Left lobe of liver (tissue), 2 donors: ENCODE measurements around the gene DNAH9. TPM values are rescaled to one million over a fixed set of nuclear protein-coding genes. Genes with fewer than 3 reads are reported as not detected.
"Not testable (repeated sequence)": the region's sequence is repeated elsewhere in the genome, so short reads cannot be mapped to it uniquely, and the experiment has no call there.

Experiments
- ATAC-seq: fragments of 200-7000 bp; cut with Tn5 transposase; one replicate; pipeline ENCODE4 v1.9.1; 2020; ENCODE audit warnings: mild to moderate bottlenecking, moderate library complexity
- DNase-seq: peaks from one replicate; pipeline ENCODE4 v3.0.0-alpha.2; 2020; ENCODE audit warnings: low spot score
- total RNA-seq: library from RNA; stranded (reverse); gene quantifications from one replicate; pipeline ENCODE4 v1.2.1, GENCODE V29; 2021
- donor health status: DM: no; HTN: no; CAD: no; lungs with moderate emphysema.
- donor health status: DM: no; HTN: yes; CAD: no.

Gene DNAH9
- total RNA-seq, 1 donor from 2014 or later, result 0.20 TPM

DNA sequence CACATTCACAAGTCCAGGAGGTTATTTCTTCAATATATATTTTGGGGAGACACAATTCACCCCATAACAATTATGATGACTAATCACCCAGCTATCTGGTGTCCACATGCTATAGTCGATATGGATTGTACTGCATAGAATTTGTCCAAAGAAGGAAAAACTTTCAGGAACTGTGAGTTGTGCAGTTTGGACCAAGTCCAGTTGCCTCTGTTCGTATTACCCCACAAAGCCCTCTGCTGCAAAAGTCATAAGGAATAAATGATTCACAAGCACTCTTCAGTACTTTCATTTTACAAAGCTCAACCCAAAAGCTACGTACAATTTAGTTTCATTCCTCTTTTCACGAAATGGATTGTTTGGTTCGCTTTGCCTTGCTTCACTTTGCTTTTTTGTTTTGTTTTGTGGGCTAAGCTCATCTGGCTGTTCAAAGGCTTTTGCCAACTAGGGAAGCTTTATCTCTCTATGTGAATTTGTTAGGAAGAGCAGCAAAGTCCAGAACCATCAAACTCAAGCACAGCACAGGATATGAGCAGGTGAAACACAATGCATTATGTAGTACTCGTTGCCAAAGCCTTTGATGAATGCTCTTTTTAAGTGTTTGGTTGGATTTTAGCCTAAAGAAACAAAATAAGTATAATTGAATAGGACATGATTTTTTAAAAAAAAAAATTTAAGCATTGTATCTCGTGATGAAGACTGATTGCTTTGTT lies 300.4 kb downstream of the DNAH9 start:
- DNase-seq (no peak), ATAC-seq (no peak)

DNA sequence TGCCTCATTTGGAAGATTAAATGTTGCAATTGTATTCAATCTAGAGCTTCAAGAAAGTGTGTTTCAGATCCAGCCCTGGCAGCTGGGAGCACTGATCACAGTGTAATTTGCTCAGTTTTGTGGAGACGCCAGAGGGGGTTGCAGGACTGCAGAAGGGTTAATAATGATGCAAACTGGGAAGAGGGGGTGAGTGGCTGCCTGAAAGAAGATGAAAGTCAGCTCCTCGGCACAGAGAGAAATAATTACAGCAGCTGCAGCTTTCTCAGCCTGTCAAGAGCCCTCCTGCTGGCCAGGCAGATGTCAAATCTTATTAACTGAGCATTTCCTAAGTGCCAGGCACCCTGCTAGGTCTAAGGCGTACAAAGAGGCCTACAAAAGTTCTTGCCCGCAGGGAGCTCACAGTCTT lies 301.3 kb downstream of the DNAH9 start:
- DNase-seq (no peak), ATAC-seq (no peak)

DNA sequence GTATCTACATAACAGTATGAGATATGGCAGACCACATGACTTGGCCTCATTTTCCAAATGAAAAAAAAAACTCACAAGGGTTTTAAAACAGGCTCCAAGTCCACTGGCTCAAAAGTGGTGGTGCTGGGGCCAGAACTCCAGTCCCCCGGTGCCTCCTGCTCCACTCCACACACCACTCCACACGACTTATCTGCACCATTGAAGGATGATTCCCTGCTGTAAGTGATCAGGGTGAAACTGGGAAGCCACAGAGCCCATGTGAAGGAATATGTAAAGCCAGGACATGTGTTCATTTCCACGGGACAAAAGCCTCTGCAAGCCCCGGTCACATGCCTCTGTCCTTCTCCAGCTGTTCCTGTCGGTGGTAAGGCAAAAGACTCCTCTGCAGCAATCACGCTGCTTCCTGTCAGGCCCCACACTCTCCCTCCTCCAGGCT lies 301.8 kb downstream of the DNAH9 start:
- no peak for ATAC-seq
- DNase-seq, result no peak

DNA sequence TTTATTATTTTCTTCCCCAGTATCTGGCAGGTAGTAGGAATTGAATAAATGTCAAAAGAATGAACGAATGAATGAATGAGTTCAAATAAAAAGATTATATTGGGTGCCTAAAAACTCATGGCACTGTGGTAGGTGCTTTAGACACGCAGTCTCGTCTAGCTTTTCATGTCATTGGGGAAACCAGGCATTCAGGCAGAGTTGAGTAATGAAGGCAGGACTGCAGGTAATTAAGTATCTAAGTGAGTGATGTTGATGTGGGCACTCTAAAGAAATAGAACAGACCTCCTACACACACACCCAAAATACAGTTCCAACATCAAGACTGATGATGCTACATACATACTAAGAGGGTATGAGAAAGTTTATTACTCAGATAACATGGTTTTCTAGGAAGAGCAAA lies 302.4 kb downstream of the DNAH9 start:
- ATAC-seq (no peak), DNase-seq (no peak)

DNA sequence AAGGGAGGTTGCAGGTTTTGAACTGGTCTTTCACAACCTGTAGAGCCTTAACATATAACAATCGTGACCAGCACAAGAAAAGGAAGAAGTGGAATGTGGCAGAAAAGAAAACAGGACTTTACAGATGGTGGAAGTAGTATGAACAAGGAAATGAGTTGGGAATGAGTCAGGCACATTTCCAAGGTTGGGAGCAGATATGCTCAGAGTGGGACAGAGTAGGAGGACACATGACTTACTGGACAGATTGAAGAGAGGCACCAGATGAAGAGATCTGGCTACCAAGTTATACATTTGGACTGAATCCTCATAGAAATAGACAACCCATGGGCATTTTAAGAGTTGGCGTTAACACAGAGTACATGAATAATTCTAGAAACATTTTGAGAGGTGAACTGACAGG lies 303.7 kb downstream of the DNAH9 start:
- DNase-seq (no peak), ATAC-seq (no peak)

DNA sequence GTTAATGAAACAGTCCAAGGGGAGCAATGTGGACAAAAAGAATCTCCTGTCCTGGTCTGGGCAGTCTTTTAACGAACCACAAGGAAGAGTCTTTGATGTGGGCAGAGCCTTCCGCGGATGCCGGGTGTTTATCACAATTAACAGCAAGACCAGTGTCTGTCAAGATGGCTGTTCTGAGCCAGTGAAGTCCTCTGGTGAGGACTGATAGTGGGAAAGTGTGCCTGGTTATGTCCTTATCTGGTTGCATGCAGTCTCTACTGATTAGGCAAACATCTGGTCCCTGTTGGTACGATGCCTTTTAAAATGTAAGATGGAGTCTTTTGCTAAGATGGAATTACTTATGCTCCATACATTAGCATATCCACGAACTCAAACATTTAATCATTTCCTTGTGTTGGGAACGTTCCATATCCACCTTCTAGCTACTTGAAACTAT lies 310.5 kb downstream of the DNAH9 start:
- ATAC-seq (no peak), DNase-seq (no peak)

DNA sequence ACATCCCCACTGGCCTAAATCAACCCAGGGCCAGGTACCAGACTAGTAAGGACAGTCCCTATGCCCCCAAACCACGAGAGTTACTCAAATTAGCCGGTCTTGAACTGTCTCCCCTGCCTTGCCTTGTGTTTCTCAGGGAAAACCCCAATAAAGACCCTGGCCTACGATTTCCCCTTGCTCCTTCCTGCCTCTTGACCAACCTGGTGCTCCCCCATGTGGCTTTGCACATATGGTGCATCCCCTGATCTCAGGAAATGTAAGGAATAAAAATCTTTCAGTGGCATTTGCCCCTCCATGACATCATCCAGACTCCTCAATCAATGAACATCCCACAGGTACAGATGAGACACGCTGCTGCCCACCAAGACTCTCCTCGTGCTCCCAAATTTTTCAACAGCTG lies 311.1 kb downstream of the DNAH9 start:
- no peak for ATAC-seq

DNA sequence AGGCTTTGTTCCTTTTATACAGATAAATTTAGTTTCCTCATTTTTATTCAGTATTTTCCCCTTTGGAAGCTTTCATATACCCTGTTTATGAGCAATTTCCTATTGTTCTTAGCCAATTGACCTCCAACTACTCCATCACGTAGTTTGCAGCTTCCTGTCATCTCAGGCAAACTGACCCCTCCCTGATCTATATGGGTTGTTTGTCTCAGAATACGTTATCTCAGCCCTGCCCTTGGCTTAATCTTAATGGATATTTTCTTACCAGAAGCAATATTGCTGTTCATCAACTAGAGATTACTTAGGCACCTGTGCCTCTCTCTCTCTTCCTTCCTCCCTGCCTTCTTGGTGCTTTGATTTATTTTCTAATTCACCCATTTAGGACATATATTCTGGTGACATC lies 317.8 kb downstream of the DNAH9 start:
- DNase-seq, result no peak
- no peak for ATAC-seq

More for the DNA sequence above, 311.1 kb downstream of the DNAH9 start:
- DNase-seq, result no peak

DNA sequence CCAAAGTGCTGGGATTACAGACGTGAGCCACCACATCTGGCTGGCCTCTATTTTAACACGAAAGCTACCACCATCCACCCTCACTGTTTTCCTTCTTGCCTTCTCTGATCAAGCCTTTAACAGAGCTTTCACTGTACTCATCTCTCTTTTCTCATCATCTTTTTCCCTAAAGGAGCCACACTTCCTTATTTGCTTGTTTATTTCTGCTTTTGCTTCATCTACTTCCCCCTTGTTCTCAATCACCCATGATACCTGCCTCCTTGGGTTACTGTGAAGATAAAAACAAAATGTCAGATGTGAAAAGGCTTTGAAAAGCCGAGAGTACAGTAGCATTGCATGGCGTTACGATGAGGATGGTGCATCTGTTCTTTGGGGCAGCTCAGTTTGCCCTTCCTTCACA lies 319.1 kb downstream of the DNAH9 start:
- DNase-seq (no peak), ATAC-seq (no peak)

DNA sequence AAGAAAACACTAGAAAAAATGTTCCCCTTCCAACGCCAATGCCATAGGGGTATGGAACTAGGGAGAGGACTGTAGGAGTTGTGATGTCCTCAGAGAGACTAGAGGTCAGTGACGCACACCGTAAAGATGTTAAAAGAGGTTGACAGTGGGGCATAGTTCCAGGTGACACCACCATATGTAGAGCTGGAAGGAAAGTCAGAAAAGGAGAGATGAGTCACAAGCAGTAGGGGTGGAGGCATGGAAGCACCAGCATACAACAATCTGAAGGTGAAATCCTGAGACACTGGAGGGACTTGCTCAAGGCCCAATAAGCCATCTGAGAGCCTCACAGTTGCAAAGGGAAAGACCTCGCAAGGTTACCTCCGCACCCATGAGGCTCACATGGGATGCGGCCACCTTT lies 323.0 kb downstream of the DNAH9 start:
- DNase-seq (no peak), ATAC-seq (no peak)

DNA sequence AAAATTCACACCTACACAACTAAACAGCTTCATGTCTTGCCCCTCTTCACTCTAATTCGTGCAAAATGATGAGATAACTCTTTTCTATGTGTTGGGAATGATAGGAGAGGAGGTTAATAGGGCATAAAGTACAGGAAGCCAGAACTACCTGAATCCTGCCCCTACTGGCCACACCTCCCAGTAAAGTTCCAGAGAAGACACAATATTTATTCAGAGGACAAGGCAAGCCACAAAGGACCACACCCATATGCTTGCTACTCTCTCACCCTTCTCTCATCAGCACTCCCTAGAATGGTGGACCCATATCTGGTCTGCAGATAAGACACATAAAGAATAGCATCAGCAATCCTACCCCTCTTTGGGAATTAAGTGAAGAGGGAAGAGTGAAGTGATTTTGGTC lies 324.4 kb downstream of the DNAH9 start:
- no peak for DNase-seq
- no peak for ATAC-seq

DNA sequence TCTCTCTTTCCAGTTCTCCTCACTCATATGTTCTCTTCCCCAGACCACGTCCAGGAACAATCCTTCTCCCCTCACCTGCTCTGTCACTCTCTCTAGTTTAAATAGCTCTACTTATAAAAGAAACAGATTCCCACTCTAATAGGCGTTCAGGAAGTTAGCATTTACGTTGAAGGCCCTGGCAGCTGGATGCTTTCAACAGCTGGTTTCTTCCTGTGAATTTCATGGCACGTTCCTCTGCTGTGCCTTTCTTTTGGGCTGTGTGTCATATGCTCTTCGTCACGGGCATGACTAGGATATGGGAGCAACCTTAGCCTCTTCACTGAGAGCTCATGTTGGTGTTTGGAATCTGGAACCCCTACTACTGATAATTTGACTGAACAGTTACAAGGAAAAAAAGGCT lies 325.8 kb downstream of the DNAH9 start:
- DNase-seq, result no peak
- no peak for ATAC-seq

DNA sequence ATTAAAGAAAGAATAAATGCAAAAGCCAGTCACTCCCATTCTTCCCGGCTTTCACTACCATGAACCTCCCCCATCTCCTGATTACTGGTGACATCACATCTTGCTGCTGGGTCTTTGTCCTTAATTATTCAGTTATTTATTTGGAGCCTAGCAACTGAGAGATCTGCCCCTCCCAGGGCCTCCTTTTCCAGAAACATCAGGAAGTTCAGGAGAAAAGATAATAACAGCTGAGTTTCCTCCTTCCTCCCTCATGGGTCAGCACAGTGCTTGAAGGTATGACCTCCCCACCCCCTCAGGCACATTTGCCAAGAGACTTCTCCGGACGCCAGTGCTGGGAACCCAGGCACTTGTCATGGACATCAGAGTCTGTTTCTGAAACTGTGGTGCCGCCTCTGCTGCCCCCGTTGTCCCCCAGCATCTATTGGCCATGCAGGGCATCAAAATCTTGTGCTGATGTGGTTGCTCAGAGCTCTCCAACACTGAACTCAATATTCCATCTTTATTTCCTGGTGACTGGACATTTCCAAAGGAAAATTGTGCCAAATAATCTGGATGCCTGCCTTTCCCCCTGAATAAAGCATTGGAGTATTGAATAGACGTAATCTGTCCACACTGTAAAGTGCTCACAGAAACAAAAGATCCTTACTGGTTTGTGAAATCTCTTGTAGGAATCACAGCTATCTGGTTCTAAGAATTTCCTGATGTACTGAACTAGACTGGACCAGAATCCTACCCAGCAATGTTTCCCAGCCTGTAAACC lies 327.2 kb downstream of the DNAH9 start:
- DNase-seq (no peak), ATAC-seq (no peak)

DNA sequence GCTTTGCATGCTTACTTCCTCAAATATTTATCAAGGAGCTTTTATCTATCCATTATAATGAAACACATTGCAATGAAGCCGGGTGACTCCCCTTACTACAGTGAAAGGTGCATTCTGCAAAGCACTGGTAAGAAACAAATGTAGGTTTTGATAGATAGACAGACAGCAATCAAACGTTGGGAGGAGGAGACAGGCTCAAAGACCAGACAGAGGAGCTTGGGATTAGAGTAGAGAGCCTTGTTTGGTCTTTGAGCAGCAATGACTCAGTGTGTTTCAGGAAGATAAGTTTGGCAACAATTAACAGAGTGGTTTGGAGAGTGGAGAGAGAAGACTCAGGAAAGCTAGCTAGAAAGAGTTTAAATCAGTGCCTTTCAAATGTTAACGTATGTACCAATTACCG lies 330.2 kb downstream of the DNAH9 start:
- DNase-seq, result no peak
- no peak for ATAC-seq

DNA sequence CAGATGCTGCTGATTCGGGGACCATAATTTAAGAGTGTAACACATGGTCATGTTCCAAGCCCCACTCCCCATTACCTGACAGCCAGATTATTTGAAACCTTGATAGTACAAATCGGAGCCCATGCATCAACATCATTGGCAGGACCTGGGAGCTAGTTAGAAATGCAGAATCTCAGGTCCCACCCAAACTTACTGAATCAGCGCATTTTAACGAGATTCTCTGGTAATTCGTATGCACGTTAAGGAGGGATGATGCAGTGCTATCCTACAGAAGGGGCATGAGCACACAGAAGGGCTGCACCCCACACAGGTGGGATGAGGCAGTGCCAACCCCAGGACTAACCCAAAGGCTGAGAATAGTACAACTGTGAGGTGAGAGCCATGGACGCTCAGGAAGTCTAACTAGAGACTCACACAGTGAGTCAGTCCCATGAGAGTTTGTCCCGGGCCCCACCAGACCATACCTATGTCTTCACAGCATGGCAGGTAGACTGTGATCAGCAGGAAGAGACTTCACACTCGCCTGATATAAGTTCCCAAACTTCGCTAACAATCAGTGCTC lies 334.1 kb downstream of the DNAH9 start:
- no peak for DNase-seq

DNA sequence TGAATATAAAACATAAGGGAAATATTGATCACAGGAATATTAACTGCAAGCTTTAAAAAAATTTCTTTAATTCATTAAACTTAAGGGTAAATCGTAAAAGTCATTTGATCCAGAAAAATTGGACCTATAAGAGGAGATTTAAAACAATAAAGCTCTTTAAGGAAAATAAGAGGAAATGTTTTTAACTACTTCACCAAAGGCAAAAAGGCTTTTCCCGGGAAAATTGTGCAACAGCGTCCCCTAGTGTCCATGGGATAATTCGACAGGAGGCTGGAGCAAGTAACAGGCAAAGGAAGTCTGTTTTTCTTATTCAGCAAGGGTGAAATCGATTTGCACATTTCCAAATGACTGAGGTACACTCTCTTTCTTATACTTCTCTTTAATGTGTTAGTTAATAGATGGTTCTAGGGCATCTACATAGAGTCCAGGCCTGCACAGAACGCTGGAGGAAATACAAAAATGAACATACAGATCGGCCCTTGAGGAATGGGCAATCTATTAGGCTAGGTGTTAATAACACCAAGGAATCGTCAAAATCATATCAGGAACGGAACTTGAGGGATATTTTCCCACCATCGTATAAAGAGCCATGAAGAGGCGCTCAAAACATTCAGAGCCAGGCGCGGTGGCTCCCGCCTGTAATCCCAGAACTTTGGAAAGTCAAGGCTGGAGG lies 337.6 kb downstream of the DNAH9 start:
- ATAC-seq (no peak), DNase-seq (no peak)

More for the DNA sequence above, 334.1 kb downstream of the DNAH9 start:
- ATAC-seq, result no peak

DNA sequence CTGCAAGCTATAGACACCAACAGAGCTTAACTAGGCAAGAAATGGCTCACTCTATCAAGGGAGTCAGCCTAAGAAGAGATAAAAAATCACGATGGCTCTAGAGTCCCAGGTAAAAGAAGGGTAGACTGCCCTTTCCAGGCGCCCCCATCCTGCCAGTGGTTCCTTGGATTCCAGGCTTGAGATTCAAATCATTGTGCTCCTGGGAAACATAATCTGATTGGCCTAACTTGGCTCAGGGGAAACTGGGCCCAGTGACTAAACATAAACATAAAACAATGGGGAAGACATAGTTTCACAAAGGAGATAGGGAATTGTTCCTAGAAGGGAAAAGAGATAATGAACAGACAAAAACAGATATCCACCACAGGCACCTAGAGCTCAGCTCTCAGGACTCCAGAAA lies 342.6 kb downstream of the DNAH9 start:
- ATAC-seq (no peak), DNase-seq (no peak)

DNA sequence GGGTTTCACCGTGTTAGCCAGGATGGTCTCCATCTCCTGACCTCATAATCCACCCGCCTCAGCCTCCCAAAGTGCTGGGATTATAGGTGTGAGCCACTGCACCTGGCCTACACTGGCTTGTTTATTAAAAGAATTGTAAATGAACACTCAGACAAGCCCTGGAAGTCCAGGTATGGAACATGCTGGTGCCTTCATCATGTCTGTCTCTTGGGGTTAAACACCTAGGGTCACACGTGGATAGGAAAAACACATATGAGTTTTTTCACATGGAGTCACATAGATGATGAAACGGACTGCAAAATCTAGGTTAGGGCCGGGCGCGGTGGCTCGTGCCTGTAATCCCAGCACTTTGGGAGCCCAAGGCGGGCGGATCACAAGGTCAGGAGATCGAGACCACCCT lies 344.8 kb downstream of the DNAH9 start:
- not testable (repeated sequence) for DNase-seq, ATAC-seq

DNA sequence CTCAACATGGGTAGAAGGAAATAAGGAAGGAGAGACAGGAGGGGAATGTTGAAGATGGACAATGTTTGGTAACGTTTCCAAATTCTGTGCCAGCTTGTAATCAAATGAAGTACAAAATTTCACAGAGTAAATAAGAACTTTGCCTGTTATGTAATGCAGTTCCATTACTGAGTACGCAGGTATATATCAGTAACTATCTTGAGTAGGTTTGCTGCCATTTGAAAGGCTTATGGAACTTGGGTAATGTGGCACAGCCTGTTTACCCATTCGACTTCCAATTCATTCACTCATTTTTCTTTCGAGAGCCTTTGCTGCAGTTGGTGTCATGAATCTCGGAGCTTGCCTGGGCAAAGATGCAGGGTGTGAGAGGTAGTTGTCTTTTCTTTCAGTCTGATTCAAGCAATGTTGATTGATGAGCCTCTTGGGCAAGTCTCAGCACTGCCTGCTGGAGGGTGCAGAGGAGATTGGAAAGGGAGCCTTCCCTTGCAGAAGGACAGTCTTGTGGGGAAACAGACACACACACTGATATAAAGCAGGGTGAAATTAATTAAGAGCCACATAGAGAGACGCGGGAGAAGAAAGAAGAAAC lies 345.6 kb downstream of the DNAH9 start:
- DNase-seq (no peak), ATAC-seq (peak; percentile 81)

DNA sequence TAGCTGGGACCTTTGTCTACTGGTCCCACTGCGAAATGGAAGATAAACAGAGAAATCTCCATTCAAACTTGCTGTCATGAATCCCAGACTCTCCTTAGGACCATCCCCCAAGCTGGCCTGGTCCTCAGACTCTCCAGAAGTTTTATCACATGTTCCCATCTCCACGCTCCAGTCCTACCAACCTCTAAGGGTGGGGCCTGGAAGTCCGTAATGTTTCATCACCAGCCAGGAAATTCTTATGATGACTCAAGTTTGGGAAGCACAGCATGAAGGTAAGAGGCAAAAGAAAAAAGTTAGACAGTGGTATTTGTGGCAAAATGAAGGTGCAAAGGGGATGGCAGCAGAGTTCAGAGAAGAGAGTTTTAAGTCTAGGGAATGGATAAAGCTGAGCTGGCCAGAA lies 346.3 kb downstream of the DNAH9 start:
- no peak for DNase-seq
- ATAC-seq, result no peak

DNA sequence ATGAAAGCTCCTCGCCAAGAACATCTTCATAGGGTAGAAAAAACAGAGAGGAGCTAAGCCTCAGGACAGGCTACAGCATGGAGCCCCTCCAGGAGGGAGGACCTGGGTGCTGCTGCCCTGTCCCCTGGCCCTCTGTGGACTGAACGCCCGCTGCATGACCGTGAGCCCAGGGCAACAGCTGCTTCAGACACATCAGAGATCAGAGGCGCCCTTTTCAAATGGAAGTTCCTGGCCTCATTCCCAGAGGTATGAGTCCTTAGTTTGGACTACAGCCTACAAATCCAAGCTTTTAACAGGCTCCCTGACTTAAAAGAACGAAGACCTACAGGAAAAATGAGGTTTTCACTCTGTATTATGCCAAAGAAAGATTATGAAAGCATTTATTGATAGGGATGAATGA lies 350.5 kb downstream of the DNAH9 start:
- peak; percentile 32 for ATAC-seq

More for the DNA sequence above, 350.5 kb downstream of the DNAH9 start:
- no peak for DNase-seq
